Keratinocyte (primary cell): ENCODE results near the gene LMO2. TPM values are rescaled to one million over a fixed set of nuclear protein-coding genes. Genes with fewer than 3 reads are reported as not detected.

ENCODE experiments used
- DNase-seq: peaks from one replicate; pipeline ENCODE4 v3.0.0-alpha.2; 2011; ENCODE audit warnings: low read depth, missing footprints, low spot score
- FAIRE-seq: peaks from 2 replicates; lab custom pipeline; 2011; peaks lifted over from hg19 to GRCh38; lab: Jason Lieb, UNC
- H2AFZ ChIP-seq: 2 replicates; pipeline ENCODE4 v1.6.0; 2012; ENCODE audit warnings: low read length, control low read depth, inconsistent platforms; ENCODE audit not compliant: control insufficient read depth
- H3K27ac ChIP-seq: 2 replicates; pipeline ENCODE4 v1.5.1; 2011; ENCODE audit warnings: low read length; ENCODE audit not compliant: control insufficient read depth, insufficient read depth
- H3K27me3 ChIP-seq: 3 replicates; pipeline ENCODE4 v1.6.0; 2011; ENCODE audit warnings: low read length; ENCODE audit not compliant: control insufficient read depth, insufficient read depth; ENCODE audit errors: extremely low read depth
- H3K36me3 ChIP-seq, 2 experiments: 2 replicates in 1 of 2; 3 replicates in 1 of 2; pipeline ENCODE4 v1.5.1; 2011; ENCODE audit warnings: low read length in 2 of 2, mild to moderate bottlenecking in 1 of 2; ENCODE audit not compliant: control insufficient read depth in 2 of 2, insufficient read depth in 2 of 2; ENCODE audit errors: extremely low read depth in 1 of 2
- H3K4me1 ChIP-seq: 3 replicates; pipeline ENCODE4 v1.5.1; 2011; ENCODE audit warnings: low read length; ENCODE audit not compliant: control insufficient read depth, insufficient read depth; ENCODE audit errors: extremely low read depth
- H3K4me2 ChIP-seq: 3 replicates; pipeline ENCODE4 v1.6.0; 2011; ENCODE audit warnings: low read depth, low read length; ENCODE audit not compliant: control insufficient read depth, insufficient read depth; ENCODE audit errors: extremely low read depth
- H3K4me3 ChIP-seq, 3 experiments: fragments of 200-600 bp in 1 of 3; sonication (generic) in 1 of 3; 2 replicates in 2 of 3; 3 replicates in 1 of 3; pipeline ENCODE4 v1.5.1; 2011 to 2016; ENCODE audit warnings: low read length in 3 of 3, mild to moderate bottlenecking in 3 of 3, control low read depth in 2 of 3, inconsistent platforms in 1 of 3, low read depth in 1 of 3, mixed read lengths in 1 of 3, mixed run types in 1 of 3, moderate library complexity in 1 of 3; ENCODE audit not compliant: control insufficient read depth in 2 of 3, insufficient read depth in 2 of 3; ENCODE audit errors: extremely low read depth in 1 of 3
- H3K79me2 ChIP-seq: 2 replicates; pipeline ENCODE4 v1.6.0; 2012; ENCODE audit warnings: low read length; ENCODE audit not compliant: control insufficient read depth, insufficient read depth
- H3K9ac ChIP-seq: 3 replicates; pipeline ENCODE4 v1.6.0; 2011; ENCODE audit warnings: low read length; ENCODE audit not compliant: control insufficient read depth, insufficient read depth; ENCODE audit errors: extremely low read depth
- H3K9me1 ChIP-seq: 3 replicates; pipeline ENCODE4 v1.6.0; 2011; ENCODE audit warnings: low read length; ENCODE audit not compliant: control insufficient read depth, insufficient read depth; ENCODE audit errors: extremely low read depth
- H3K9me3 ChIP-seq: 2 replicates; pipeline ENCODE4 v1.5.1; 2012; ENCODE audit warnings: low read depth, low read length; ENCODE audit not compliant: control insufficient read depth
- H4K20me1 ChIP-seq: 3 replicates; pipeline ENCODE4 v1.6.0; 2011; ENCODE audit warnings: low read length; ENCODE audit not compliant: control insufficient read depth, insufficient read depth; ENCODE audit errors: extremely low read depth
- EZH2 ChIP-seq: IDR thresholded peaks from one replicate; pipeline ENCODE4 v1.6.1; 2012; ENCODE audit warnings: inconsistent platforms, mild to moderate bottlenecking, low read length, moderate library complexity
- dilution Hi-C: fragments of 300-500 bp; cut with MboI; formaldehyde crosslinking; loops from one replicate; pipeline ENCODE4 v1.7.0; 2020; ENCODE audit warnings: low sequenced_read_pairs; ENCODE audit not compliant: extremely low pct_ligation_motif_present
- polyA plus RNA-seq, 5 experiments: library from polyadenylated mRNA; depleted of rRNA in 3 of 5; stranded (reverse) in 3 of 5; stranded (forward) in 1 of 5; unstranded in 1 of 5; fragments of >200 nt; gene quantifications; 1 replicate in 1 of 5; 2 replicates in 3 of 5; 3 replicates in 1 of 5; pipeline versions ENCODE4 v1.2.1 to v1.2.3, GENCODE V29; 2011 to 2012; ENCODE audit warnings: missing spikeins in 2 of 5, low read depth in 1 of 5, low replicate concordance in 1 of 5
- TF ChIP-seq, protein P1 (sequence below), 3 experiments: IDR thresholded peaks in 1 of 3; conservative IDR thresholded peaks in 1 of 3; optimal IDR thresholded peaks in 1 of 3; 2 replicates in 2 of 3; 3 replicates in 1 of 3; pipeline versions ENCODE3 to v1.5.1; 2011; ENCODE audit warnings: low read length in 3 of 3, mild to moderate bottlenecking in 3 of 3, moderate library complexity in 2 of 3, control low read depth in 1 of 3, inconsistent platforms in 1 of 3; ENCODE audit not compliant: insufficient read depth in 2 of 3; ENCODE audit errors: extremely low read depth in 1 of 3

Gene LMO2
- polyA plus RNA-seq, 1 donor (not counting 4 experiments of a cell fraction or from before 2014, with no cell fraction given): 1.1 TPM

DNA sequence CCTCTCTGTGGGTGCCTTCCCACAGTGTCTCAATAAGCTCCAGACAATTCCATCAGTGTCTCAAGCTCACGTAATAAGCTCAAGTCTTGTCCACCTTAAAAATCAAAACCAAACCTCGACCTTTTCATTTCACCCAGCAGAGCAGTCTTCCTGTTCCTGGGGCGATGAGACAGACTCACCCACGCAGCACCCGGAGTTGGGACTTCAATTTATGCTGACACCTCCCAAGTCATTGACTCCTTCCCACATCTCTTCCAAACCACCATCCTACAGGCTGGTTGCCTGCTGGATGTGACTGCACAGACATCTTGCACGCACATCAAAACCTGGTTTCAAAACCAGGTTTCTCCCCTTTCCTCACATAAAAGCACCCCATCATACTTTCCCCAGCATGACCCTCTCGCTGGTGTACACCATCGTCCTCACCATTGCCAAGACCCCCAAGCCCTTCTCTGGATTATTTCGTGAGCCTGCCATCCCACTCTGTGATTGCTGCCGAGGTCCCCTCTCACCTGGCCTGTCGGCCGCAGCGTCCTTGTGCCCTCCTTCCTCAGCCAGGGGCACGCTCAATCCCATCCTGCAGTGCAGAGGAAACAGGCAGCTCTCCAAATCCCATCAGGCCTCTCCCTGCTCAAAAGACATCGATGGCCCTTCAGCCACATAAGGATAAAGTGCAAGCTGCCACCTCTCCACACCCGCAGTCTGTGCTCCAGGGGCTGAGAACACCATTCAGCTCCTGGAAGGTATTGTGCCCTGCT lies 72.4 kb downstream of the LMO2 start:
- no peak overlapping the region for H2AFZ ChIP-seq
- no peaks in the 10 kb centered on the region for H3K9me3 ChIP-seq
- DNase-seq: no peak
- no peaks in the 10 kb centered on the region for H3K9me1 ChIP-seq
- H3K36me3 ChIP-seq: no peaks in the 10 kb centered on the region
- H3K4me2 ChIP-seq: no peak overlapping the region
- no peak overlapping the region for H3K9ac ChIP-seq
- TF ChIP-seq, protein P1, sequence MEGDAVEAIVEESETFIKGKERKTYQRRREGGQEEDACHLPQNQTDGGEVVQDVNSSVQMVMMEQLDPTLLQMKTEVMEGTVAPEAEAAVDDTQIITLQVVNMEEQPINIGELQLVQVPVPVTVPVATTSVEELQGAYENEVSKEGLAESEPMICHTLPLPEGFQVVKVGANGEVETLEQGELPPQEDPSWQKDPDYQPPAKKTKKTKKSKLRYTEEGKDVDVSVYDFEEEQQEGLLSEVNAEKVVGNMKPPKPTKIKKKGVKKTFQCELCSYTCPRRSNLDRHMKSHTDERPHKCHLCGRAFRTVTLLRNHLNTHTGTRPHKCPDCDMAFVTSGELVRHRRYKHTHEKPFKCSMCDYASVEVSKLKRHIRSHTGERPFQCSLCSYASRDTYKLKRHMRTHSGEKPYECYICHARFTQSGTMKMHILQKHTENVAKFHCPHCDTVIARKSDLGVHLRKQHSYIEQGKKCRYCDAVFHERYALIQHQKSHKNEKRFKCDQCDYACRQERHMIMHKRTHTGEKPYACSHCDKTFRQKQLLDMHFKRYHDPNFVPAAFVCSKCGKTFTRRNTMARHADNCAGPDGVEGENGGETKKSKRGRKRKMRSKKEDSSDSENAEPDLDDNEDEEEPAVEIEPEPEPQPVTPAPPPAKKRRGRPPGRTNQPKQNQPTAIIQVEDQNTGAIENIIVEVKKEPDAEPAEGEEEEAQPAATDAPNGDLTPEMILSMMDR (optimal IDR thresholded peaks at IDR 0.05 in 1 of 3, IDR thresholded peaks at IDR 0.05 in 1 of 3, conservative IDR thresholded peaks at IDR 0.05 in 1 of 3; ENCODE audit: extremely low read depth in 1 of 3, insufficient read depth in 2 of 3, low read length in 3 of 3): no peak
- TF ChIP-seq EZH2: no peak
- no peak for FAIRE-seq
- no peaks in the 10 kb centered on the region for H3K4me1 ChIP-seq
- H3K79me2 ChIP-seq: no peaks in the 10 kb centered on the region
- no peak overlapping the region for H3K27ac ChIP-seq
- dilution Hi-C loops: no loop called here
- no peaks in the 10 kb centered on the region for H4K20me1 ChIP-seq
- H3K4me3 ChIP-seq: no peak overlapping the region
- peaks cover 24% of the 10 kb centered on the region for H3K27me3 ChIP-seq

Other genes with a start within 250 kb of the LMO2 start
- gene C11orf91, start 191.2 kb downstream of the LMO2 start, polyA plus RNA-seq: 0.10 to 0.16 TPM (median 0.10 TPM) in 3 replicates
- 1,349 to 1,804 TPM (median 1,403 TPM) in 3 replicates for gene CD59, start 155.7 kb downstream of the LMO2 start, polyA plus RNA-seq
- gene FBXO3, start 117.6 kb downstream of the LMO2 start, polyA plus RNA-seq: 47.3 to 68.6 TPM (median 48.5 TPM) in 3 replicates
- gene CAPRIN1, start 159.7 kb upstream of the LMO2 start, polyA plus RNA-seq: 169 to 207 TPM (median 205 TPM) in 3 replicates
- gene NAT10, start 213.6 kb upstream of the LMO2 start, polyA plus RNA-seq: 36.1 to 44.0 TPM (median 42.1 TPM) in 3 replicates